Measurements from ENCODE around the gene MTHFD1L.

Gene MTHFD1L

GRCh38 chr6:150898399-150899170 is 33.1 kb downstream of the MTHFD1L start:
- DNase-seq (ENCODE audit: low read depth in 2 of 2), result no peak

- no peak for DNase-seq (ENCODE audit: low read depth in 2 of 2)
Measured at GRCh38 chr6:150899231-150899630, 33.7 kb downstream of the MTHFD1L start.

- DNase-seq (ENCODE audit: low read depth in 2 of 2), result no peak
Measured at GRCh38 chr6:150900049-150900448, 34.5 kb downstream of the MTHFD1L start.

- no peak for DNase-seq (ENCODE audit: low read depth in 2 of 2)
Measured at GRCh38 chr6:150902142-150902776, 36.8 kb downstream of the MTHFD1L start.

GRCh38 chr6:150905769-150906168 is 40.3 kb downstream of the MTHFD1L start:
- no peak for DNase-seq (ENCODE audit: low read depth in 2 of 2)

- DNase-seq (ENCODE audit: low read depth in 2 of 2), result no peak
Measured at GRCh38 chr6:150906641-150907326, 41.3 kb downstream of the MTHFD1L start.

- DNase-seq (ENCODE audit: low read depth in 2 of 2), result no peak
Measured at GRCh38 chr6:150907383-150907782, 41.9 kb downstream of the MTHFD1L start.

- no peak for DNase-seq (ENCODE audit: low read depth in 2 of 2)
Measured at GRCh38 chr6:150908901-150909300, 43.4 kb downstream of the MTHFD1L start.

- DNase-seq (ENCODE audit: low read depth in 2 of 2), result no peak
Measured at GRCh38 chr6:150910561-150910960, 45.1 kb downstream of the MTHFD1L start.

GRCh38 chr6:150914372-150914771 is 48.9 kb downstream of the MTHFD1L start:
- no peak for DNase-seq (ENCODE audit: low read depth in 2 of 2)

GRCh38 chr6:150915131-150915879 is 49.8 kb downstream of the MTHFD1L start:
- DNase-seq (ENCODE audit: low read depth in 2 of 2), result no peak

- DNase-seq (ENCODE audit: low read depth in 2 of 2), result no peak
Measured at GRCh38 chr6:150915880-150916265, 50.4 kb downstream of the MTHFD1L start.

- DNase-seq (ENCODE audit: low read depth in 2 of 2), result no peak
Measured at GRCh38 chr6:150919938-150920337, 54.4 kb downstream of the MTHFD1L start.

GRCh38 chr6:150922137-150922536 is 56.6 kb downstream of the MTHFD1L start:
- no peak for DNase-seq (ENCODE audit: low read depth in 2 of 2)

- no peak for DNase-seq (ENCODE audit: low read depth in 2 of 2)
Measured at GRCh38 chr6:150924808-150925589, 59.5 kb downstream of the MTHFD1L start.

GRCh38 chr6:150925590-150925928 is 60.1 kb downstream of the MTHFD1L start:
- no peak for DNase-seq (ENCODE audit: low read depth in 2 of 2)

- DNase-seq (ENCODE audit: low read depth in 2 of 2), result no peak
Measured at GRCh38 chr6:150925976-150926375, 60.5 kb downstream of the MTHFD1L start.

GRCh38 chr6:150928882-150929281 is 63.4 kb downstream of the MTHFD1L start:
- DNase-seq (ENCODE audit: low read depth in 2 of 2), result no peak

GRCh38 chr6:150929416-150929815 is 63.9 kb downstream of the MTHFD1L start:
- no peak for DNase-seq (ENCODE audit: low read depth in 2 of 2)

GRCh38 chr6:150930841-150931240 is 65.3 kb downstream of the MTHFD1L start:
- DNase-seq (ENCODE audit: low read depth in 2 of 2), result no peak

- DNase-seq (ENCODE audit: low read depth in 2 of 2), result no peak
Measured at GRCh38 chr6:150931405-150931804, 65.9 kb downstream of the MTHFD1L start.
